HG02588 (cell line): Measurements from ENCODE around the gene PARD3.

Experiments
- ATAC-seq: cut with Tn5 transposase; IDR thresholded peaks from one replicate; pipeline ENCODE4 v1.9.1; 2021; ENCODE audit warnings: mild to moderate bottlenecking, moderate library complexity; ENCODE audit not compliant: unreplicated experiment

PARD3 gene

GRCh38 chr10:34102893-34103506 lies 712.1 kb downstream of the PARD3 start:
- ATAC-seq, result no peak

GRCh38 chr10:34102237-34102673 lies 712.8 kb downstream of the PARD3 start:
- ATAC-seq, result no peak

- no peak for ATAC-seq
Observed at GRCh38 chr10:34101001-34101400, 714.1 kb downstream of the PARD3 start.

GRCh38 chr10:34098821-34099567 lies 716.1 kb downstream of the PARD3 start:
- no peak for ATAC-seq

- ATAC-seq, result no peak
Observed at GRCh38 chr10:34097682-34098081, 717.4 kb downstream of the PARD3 start.

GRCh38 chr10:34094961-34095360 lies 720.1 kb downstream of the PARD3 start:
- no peak for ATAC-seq

- no peak for ATAC-seq
Observed at GRCh38 chr10:34094146-34094696, 720.9 kb downstream of the PARD3 start.

- ATAC-seq, result no peak
Observed at GRCh38 chr10:34092891-34093290, 722.2 kb downstream of the PARD3 start.

GRCh38 chr10:34091635-34092195 lies 723.4 kb downstream of the PARD3 start:
- ATAC-seq, result no peak

- ATAC-seq, result no peak
Observed at GRCh38 chr10:34089253-34089652, 725.8 kb downstream of the PARD3 start.

GRCh38 chr10:34088208-34088794 lies 726.8 kb downstream of the PARD3 start:
- ATAC-seq, result no peak

- no peak for ATAC-seq
Observed at GRCh38 chr10:34087095-34087418, 728.0 kb downstream of the PARD3 start.

- no peak for ATAC-seq
Observed at GRCh38 chr10:34083567-34083966, 731.5 kb downstream of the PARD3 start.

GRCh38 chr10:34081948-34082347 lies 733.1 kb downstream of the PARD3 start:
- no peak for ATAC-seq

GRCh38 chr10:34081347-34081743 lies 733.8 kb downstream of the PARD3 start:
- ATAC-seq, result no peak

- ATAC-seq, result no peak
Observed at GRCh38 chr10:34080485-34081346, 734.4 kb downstream of the PARD3 start.

GRCh38 chr10:34079702-34080484 lies 735.2 kb downstream of the PARD3 start:
- ATAC-seq, result no peak

- ATAC-seq, result no peak
Observed at GRCh38 chr10:34078745-34079470, 736.2 kb downstream of the PARD3 start.

- ATAC-seq, result no peak
Observed at GRCh38 chr10:34078017-34078744, 736.9 kb downstream of the PARD3 start.
